ENCODE data around the gene AMPD2.
"Not testable (repeated sequence)": the region's sequence is repeated elsewhere in the genome, so short reads cannot be mapped to it uniquely, and the experiment has no call there.

AMPD2 gene

GRCh38 chr1:109669246-109669948, 49.8 kb downstream of the AMPD2 start:
- TF ChIP-seq POLR2A (IDR thresholded peaks at IDR 0.05; ENCODE audit: extremely low read depth, insufficient read length) (no peak), MYC (IDR thresholded peaks at IDR 0.05; ENCODE audit: low read depth, low read length) (no peak)
- TF ChIP-seq, protein P1, sequence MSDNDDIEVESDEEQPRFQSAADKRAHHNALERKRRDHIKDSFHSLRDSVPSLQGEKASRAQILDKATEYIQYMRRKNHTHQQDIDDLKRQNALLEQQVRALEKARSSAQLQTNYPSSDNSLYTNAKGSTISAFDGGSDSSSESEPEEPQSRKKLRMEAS (IDR thresholded peaks at IDR 0.05; ENCODE audit: low read depth, low read length), result no peak
- TF ChIP-seq, protein P2, sequence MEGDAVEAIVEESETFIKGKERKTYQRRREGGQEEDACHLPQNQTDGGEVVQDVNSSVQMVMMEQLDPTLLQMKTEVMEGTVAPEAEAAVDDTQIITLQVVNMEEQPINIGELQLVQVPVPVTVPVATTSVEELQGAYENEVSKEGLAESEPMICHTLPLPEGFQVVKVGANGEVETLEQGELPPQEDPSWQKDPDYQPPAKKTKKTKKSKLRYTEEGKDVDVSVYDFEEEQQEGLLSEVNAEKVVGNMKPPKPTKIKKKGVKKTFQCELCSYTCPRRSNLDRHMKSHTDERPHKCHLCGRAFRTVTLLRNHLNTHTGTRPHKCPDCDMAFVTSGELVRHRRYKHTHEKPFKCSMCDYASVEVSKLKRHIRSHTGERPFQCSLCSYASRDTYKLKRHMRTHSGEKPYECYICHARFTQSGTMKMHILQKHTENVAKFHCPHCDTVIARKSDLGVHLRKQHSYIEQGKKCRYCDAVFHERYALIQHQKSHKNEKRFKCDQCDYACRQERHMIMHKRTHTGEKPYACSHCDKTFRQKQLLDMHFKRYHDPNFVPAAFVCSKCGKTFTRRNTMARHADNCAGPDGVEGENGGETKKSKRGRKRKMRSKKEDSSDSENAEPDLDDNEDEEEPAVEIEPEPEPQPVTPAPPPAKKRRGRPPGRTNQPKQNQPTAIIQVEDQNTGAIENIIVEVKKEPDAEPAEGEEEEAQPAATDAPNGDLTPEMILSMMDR (IDR thresholded peaks at IDR 0.05; ENCODE audit: low read depth, low read length), result no peak
- DNase-seq (ENCODE audit: low read depth), result peak; percentile 77

DNA sequence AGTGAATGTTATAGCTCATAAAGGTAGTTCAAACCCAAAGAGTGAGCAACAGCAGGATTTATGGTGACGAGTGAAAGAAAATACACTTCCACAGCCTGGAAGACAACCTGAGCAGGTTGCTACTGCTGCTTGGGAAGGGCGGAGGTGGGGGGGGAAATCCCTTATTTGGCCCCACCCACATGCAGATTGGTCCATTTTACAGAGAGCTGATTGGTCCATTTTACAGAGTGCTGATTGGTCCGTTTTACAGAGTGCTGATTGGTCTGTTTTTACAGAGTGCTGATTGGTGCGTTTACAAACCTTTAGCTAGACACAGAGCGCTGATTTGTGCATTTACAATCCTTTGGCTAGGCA, 50.3 kb downstream of the AMPD2 start:
- not testable (repeated sequence) for DNase-seq (ENCODE audit: low read depth); H3K4me3 ChIP-seq (ENCODE audit: low read depth, low read length)

More at GRCh38 chr1:109669246-109669948, 49.8 kb downstream of the AMPD2 start:
- peak overlapping the region; percentile 40 for H3K4me3 ChIP-seq (ENCODE audit: low read depth, low read length)

GRCh38 chr1:109671067-109671466, 51.4 kb downstream of the AMPD2 start:
- no peak overlapping the region for H3K4me3 ChIP-seq (ENCODE audit: low read depth, low read length)
- DNase-seq (ENCODE audit: low read depth), result no peak
- TF ChIP-seq, protein P1 (IDR thresholded peaks at IDR 0.05; ENCODE audit: low read depth, low read length), result no peak
- TF ChIP-seq MYC (IDR thresholded peaks at IDR 0.05; ENCODE audit: low read depth, low read length) (no peak), POLR2A (IDR thresholded peaks at IDR 0.05; ENCODE audit: extremely low read depth, insufficient read length) (no peak)
- TF ChIP-seq, protein P2 (IDR thresholded peaks at IDR 0.05; ENCODE audit: low read depth, low read length), result no peak

GRCh38 chr1:109673861-109674260, 54.2 kb downstream of the AMPD2 start:
- DNase-seq (ENCODE audit: low read depth), result not testable (repeated sequence)

GRCh38 chr1:109676683-109677381, 57.2 kb downstream of the AMPD2 start:
- not testable (repeated sequence) for H3K4me3 ChIP-seq (ENCODE audit: low read depth, low read length); DNase-seq (ENCODE audit: low read depth)

More at GRCh38 chr1:109673861-109674260, 54.2 kb downstream of the AMPD2 start:
- H3K4me3 ChIP-seq (ENCODE audit: low read depth, low read length), result not testable (repeated sequence)

DNA sequence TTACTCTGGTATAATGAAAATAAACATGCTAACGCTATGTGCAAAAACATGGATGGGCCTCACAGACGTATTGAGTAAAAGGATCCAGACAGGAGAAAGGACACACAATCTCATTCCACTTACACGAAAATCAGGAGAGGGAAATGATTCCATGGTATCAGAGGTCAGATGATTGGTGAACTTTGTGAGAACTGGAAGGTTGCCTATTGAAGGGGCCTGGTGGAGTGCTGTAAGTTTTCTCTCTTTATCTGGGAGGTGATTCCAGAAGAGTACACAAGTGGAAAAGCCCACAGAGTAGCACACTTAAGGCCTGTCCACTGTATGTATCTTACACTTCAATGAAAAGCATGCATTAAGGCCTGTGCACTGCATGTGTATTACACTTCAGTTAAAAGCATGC, 57.8 kb downstream of the AMPD2 start:
- TF ChIP-seq POLR2A (IDR thresholded peaks at IDR 0.05; ENCODE audit: extremely low read depth, insufficient read length) (no peak), MYC (IDR thresholded peaks at IDR 0.05; ENCODE audit: low read depth, low read length) (no peak)
- TF ChIP-seq, protein P1 (IDR thresholded peaks at IDR 0.05; ENCODE audit: low read depth, low read length), result no peak
- TF ChIP-seq, protein P2 (IDR thresholded peaks at IDR 0.05; ENCODE audit: low read depth, low read length), result no peak
- no peak for DNase-seq (ENCODE audit: low read depth)
- no peak overlapping the region for H3K4me3 ChIP-seq (ENCODE audit: low read depth, low read length)

- not testable (repeated sequence) for H3K4me3 ChIP-seq (ENCODE audit: low read depth, low read length); DNase-seq (ENCODE audit: low read depth)
Measured at GRCh38 chr1:109678637-109679036, 59.0 kb downstream of the AMPD2 start.

Measured in NB4 (cell line).